Astrocyte (in vitro differentiated cells and primary cell): ENCODE data around the gene CYP4F22. TPM values are rescaled to one million over a fixed set of nuclear protein-coding genes. Genes with fewer than 3 reads are reported as not detected.

Source experiments
- DNase-seq: peaks from one replicate; pipeline ENCODE4 v3.0.0-alpha.2; 2010; ENCODE audit warnings: low read depth
- FAIRE-seq: peaks from 2 replicates; lab custom pipeline; 2011; peaks lifted over from hg19 to GRCh38; lab: Jason Lieb, UNC
- H2AFZ ChIP-seq: 2 replicates; pipeline ENCODE4 v1.6.0; 2012; ENCODE audit warnings: low read depth, low read length, inconsistent platforms
- H3K27ac ChIP-seq: 2 replicates; pipeline ENCODE4 v1.5.1; 2011; ENCODE audit warnings: low read depth, low read length, inconsistent platforms
- H3K27me3 ChIP-seq: 2 replicates; pipeline ENCODE4 v1.6.0; 2011; ENCODE audit warnings: low read length, inconsistent platforms; ENCODE audit not compliant: insufficient read depth
- H3K36me3 ChIP-seq: 2 replicates; pipeline ENCODE4 v1.5.1; 2011; ENCODE audit warnings: low read length, inconsistent platforms; ENCODE audit not compliant: insufficient read depth
- H3K4me1 ChIP-seq: 2 replicates; pipeline ENCODE4 v1.5.1; 2011; ENCODE audit warnings: low read length, inconsistent platforms; ENCODE audit not compliant: insufficient read depth
- H3K4me2 ChIP-seq: 2 replicates; pipeline ENCODE4 v1.6.0; 2012; ENCODE audit warnings: low read length, inconsistent platforms
- H3K4me3 ChIP-seq: 2 replicates; pipeline ENCODE4 v1.5.1; 2011; ENCODE audit warnings: low read depth, mild to moderate bottlenecking, low read length, inconsistent platforms; ENCODE audit not compliant: insufficient read depth
- H3K79me2 ChIP-seq: 2 replicates; pipeline ENCODE4 v1.6.0; 2012; ENCODE audit warnings: mild to moderate bottlenecking, low read length, inconsistent platforms; ENCODE audit not compliant: insufficient read depth
- H3K9ac ChIP-seq: 2 replicates; pipeline ENCODE4 v1.6.0; 2012; ENCODE audit warnings: mild to moderate bottlenecking, low read length, inconsistent platforms
- H3K9me3 ChIP-seq: 2 replicates; pipeline ENCODE4 v1.5.1; 2012; ENCODE audit warnings: low read depth, mild to moderate bottlenecking, low read length, inconsistent platforms; ENCODE audit not compliant: insufficient read depth
- H4K20me1 ChIP-seq: 2 replicates; pipeline ENCODE4 v1.6.0; 2012; ENCODE audit warnings: low read length, inconsistent platforms; ENCODE audit not compliant: insufficient read depth
- H3K27ac Mint-ChIP-seq: one replicate; pipeline ENCODE4 v1.8.0; 2021; ENCODE audit warnings: mild to moderate bottlenecking, mixed read lengths; ENCODE audit not compliant: unreplicated experiment
- H3K27me3 Mint-ChIP-seq: one replicate; pipeline ENCODE4 v1.8.0; 2021; ENCODE audit warnings: low read depth, mixed read lengths; ENCODE audit not compliant: unreplicated experiment
- H3K36me3 Mint-ChIP-seq: one replicate; pipeline ENCODE4 v1.8.0; 2021; ENCODE audit warnings: low read depth, mixed read lengths; ENCODE audit not compliant: unreplicated experiment
- H3K4me1 Mint-ChIP-seq: one replicate; pipeline ENCODE4 v1.8.0; 2021; ENCODE audit warnings: low read depth, mixed read lengths; ENCODE audit not compliant: unreplicated experiment
- H3K4me3 Mint-ChIP-seq: one replicate; pipeline ENCODE4 v1.8.0; 2021; ENCODE audit warnings: mild to moderate bottlenecking, moderate library complexity, mixed read lengths; ENCODE audit not compliant: unreplicated experiment
- H3K9me3 Mint-ChIP-seq: one replicate; pipeline ENCODE4 v1.8.0; 2021; ENCODE audit warnings: mild to moderate bottlenecking, mixed read lengths; ENCODE audit not compliant: unreplicated experiment
- CTCF ChIP-seq: IDR thresholded peaks from 2 replicates; pipeline ENCODE4 v1.5.1; 2011; ENCODE audit warnings: low read depth, mild to moderate bottlenecking, inconsistent platforms, low read length, moderate library complexity; ENCODE audit not compliant: insufficient read depth
- EZH2 ChIP-seq: IDR thresholded peaks from 2 replicates; pipeline ENCODE4 v1.6.1; 2012; ENCODE audit warnings: mild to moderate bottlenecking, low read length, inconsistent platforms; ENCODE audit not compliant: insufficient read depth
- total RNA-seq: library from RNA; stranded (reverse); gene quantifications from 2 replicates; pipeline ENCODE4 v1.2.1, GENCODE V29; 2021

Gene CYP4F22
- total RNA-seq, 1 donor from 2014 or later: not detected

- Histone ChIP-seq H3K9me3 (no peaks in the 10 kb centered on the region), H4K20me1 (no peaks in the 10 kb centered on the region), H3K4me1 (no peaks in the 10 kb centered on the region), H3K36me3 (no peaks in the 10 kb centered on the region), H3K79me2 (no peaks in the 10 kb centered on the region), H2AFZ (no peak overlapping the region), H3K4me3 (no peak overlapping the region), H3K9ac (no peak overlapping the region), H3K4me2 (no peak overlapping the region), H3K27ac (no peak overlapping the region), H3K27me3 (no peaks in the 10 kb centered on the region)
- Mint-ChIP-seq H3K4me3 (no peak overlapping the region), H3K9me3 (peaks cover 13% of the 10 kb centered on the region), H3K36me3 (no peaks in the 10 kb centered on the region), H3K27ac (no peak overlapping the region), H3K4me1 (no peaks in the 10 kb centered on the region), H3K27me3 (no peaks in the 10 kb centered on the region)
- TF ChIP-seq EZH2: no peak
- DNase-seq (no peak), FAIRE-seq (no peak)
These were observed 21.3 kb upstream of the CYP4F22 start for GRCh38 chr19:15487038-15487437.

- Histone ChIP-seq H3K9me3 (no peaks in the 10 kb centered on the region), H3K4me1 (no peaks in the 10 kb centered on the region), H2AFZ (no peak overlapping the region), H3K4me2 (no peak overlapping the region), H3K79me2 (no peaks in the 10 kb centered on the region), H3K36me3 (no peaks in the 10 kb centered on the region), H3K4me3 (no peak overlapping the region), H4K20me1 (no peaks in the 10 kb centered on the region), H3K27ac (no peak overlapping the region), H3K9ac (no peak overlapping the region), H3K27me3 (no peaks in the 10 kb centered on the region)
- FAIRE-seq: no peak
- H3K4me3 Mint-ChIP-seq: no peak overlapping the region
- H3K9me3 Mint-ChIP-seq: peaks cover 5% of the 10 kb centered on the region
- TF ChIP-seq EZH2: no peak
- no peak for TF ChIP-seq CTCF
- no peak for DNase-seq
- no peak overlapping the region for H3K27ac Mint-ChIP-seq
- no peaks in the 10 kb centered on the region for H3K27me3 Mint-ChIP-seq
- H3K4me1 Mint-ChIP-seq: no peaks in the 10 kb centered on the region
- no peaks in the 10 kb centered on the region for H3K36me3 Mint-ChIP-seq
These were observed 19.7 kb upstream of the CYP4F22 start for GRCh38 chr19:15488489-15489226.

- Histone ChIP-seq H2AFZ (no peak overlapping the region), H3K36me3 (no peaks in the 10 kb centered on the region), H3K4me1 (no peaks in the 10 kb centered on the region), H4K20me1 (no peaks in the 10 kb centered on the region), H3K27ac (no peak overlapping the region), H3K9me3 (no peaks in the 10 kb centered on the region), H3K79me2 (no peaks in the 10 kb centered on the region), H3K27me3 (no peaks in the 10 kb centered on the region), H3K4me2 (no peak overlapping the region), H3K4me3 (no peak overlapping the region), H3K9ac (no peak overlapping the region)
- Mint-ChIP-seq H3K4me3 (no peak overlapping the region), H3K36me3 (no peaks in the 10 kb centered on the region), H3K27ac (no peak overlapping the region), H3K9me3 (peaks cover 11% of the 10 kb centered on the region), H3K27me3 (no peaks in the 10 kb centered on the region), H3K4me1 (no peaks in the 10 kb centered on the region)
- no peak for TF ChIP-seq EZH2
- TF ChIP-seq CTCF: no peak
- DNase-seq (no peak), FAIRE-seq (no peak)
These were observed 13.2 kb upstream of the CYP4F22 start for GRCh38 chr19:15495151-15495550.
